Measurements from ENCODE around the gene PRIM1.
A peak's percentile ranks its signal among the peaks of the same experiment; 100 is the strongest.
"Not testable (repeated sequence)": the region's sequence is repeated elsewhere in the genome, so short reads cannot be mapped to it uniquely, and the experiment has no call there.

PRIM1 gene

DNA sequence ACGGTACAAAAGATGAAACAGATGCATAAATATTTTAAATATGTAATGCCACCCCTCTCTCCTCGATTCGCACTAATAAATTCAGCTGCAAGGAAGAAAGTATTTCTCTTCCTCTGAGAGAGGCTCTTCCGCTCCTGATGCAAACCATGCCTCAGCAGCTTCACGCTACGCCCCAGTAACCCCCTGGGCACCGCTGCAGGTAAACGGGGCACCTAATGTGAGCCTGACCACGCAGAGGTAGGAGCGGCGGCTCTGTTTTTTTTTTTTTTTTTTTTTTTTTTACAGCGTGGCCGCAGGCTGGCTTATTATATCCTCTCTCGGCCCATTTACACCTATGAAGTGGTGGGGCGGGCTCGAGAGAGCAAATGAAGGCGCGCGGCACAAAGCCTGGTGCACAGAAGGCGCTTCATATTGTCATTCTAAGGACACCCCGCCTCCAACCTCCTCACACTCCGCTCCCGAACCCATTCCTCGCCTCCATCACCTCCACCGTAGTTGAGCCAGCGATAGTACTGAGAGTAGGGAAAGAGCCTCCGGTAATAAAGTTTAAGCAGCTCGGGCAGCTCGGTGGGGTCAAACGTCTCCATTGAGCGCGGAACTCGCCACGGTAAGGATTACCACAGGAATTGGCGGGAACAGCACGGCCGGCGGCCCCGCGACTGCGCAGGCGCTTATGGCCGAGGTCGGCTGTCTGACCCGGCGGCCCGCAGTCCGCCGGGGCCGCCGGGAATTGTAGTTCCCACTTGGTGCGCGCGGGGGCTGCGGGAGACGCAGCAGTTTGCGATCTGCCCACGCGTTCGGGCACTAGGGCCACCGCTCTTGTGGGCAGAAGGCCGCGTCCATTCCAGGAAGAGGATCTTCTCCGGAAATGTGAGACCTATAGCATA, at the start of gene PRIM1:
TSS of gene PRIM1 (minus strand) at position 612 of the 887 bp plus-strand sequence. CDS start at position 587, 25 bp downstream.
- DNase-seq (ENCODE audit: low read depth): peak; percentile 79
- no peak for TF ChIP-seq CTCF (IDR thresholded peaks at IDR 0.05; ENCODE audit: low read length, missing control alignments)
- H3K4me3 ChIP-seq (replicated peaks; ENCODE audit: low read depth, low read length): peak within 1 kb of the TSS; percentile 96

GRCh38 chr12:56800221-56800620, 48.1 kb upstream of the PRIM1 start:
- no peak overlapping the region for H3K4me3 ChIP-seq (replicated peaks; ENCODE audit: low read depth, low read length)
- no peak for TF ChIP-seq CTCF (IDR thresholded peaks at IDR 0.05; ENCODE audit: low read length, missing control alignments)
- DNase-seq (ENCODE audit: low read depth): no peak

DNA sequence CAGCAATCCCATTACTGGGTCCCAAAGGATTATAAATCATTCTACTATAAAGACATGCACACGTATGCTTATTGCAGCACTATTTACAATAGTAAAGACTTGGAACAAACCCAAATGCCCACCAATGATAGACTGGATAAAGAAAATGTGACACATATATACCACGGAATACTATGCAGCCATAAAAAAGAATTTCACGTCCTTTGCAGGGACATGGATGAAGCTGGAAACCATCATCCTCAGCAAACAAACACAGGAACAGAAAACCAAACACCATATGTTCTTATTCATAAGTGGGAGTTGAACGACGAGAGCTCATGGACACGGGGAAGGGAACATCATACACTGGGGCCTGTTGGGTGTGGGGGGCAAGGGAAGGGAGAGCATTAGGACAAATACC, 47.2 kb upstream of the PRIM1 start:
- DNase-seq (ENCODE audit: low read depth); H3K4me3 ChIP-seq (replicated peaks; ENCODE audit: low read depth, low read length): not testable (repeated sequence)

GRCh38 chr12:56795791-56796190, 43.7 kb upstream of the PRIM1 start:
- DNase-seq (ENCODE audit: low read depth); H3K4me3 ChIP-seq (replicated peaks; ENCODE audit: low read depth, low read length): not testable (repeated sequence)

- H3K4me3 ChIP-seq (replicated peaks; ENCODE audit: low read depth, low read length); DNase-seq (ENCODE audit: low read depth): not testable (repeated sequence)
Observed at GRCh38 chr12:56795046-56795562, 43.0 kb upstream of the PRIM1 start.

DNA sequence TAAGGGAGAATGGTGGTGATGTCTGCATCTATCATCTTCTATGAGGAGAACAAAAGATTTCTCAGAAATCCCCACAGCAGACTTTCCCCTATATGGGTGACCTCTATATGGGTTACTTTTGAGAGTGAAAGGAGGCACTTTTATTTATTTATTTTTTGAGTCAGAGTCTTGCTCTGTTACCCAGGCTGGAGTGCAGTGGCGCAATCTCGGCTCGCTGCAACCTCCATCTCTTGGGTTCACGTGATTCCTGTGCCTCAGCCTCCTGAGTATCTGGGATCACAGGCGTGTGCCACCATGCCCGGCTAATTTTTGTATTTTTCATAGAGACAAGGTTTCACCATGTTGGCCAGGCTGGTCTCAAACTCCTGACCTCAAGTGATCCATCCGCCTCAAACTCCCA, 41.0 kb upstream of the PRIM1 start:
- not testable (repeated sequence) for H3K4me3 ChIP-seq (replicated peaks; ENCODE audit: low read depth, low read length); DNase-seq (ENCODE audit: low read depth)

- no peak for DNase-seq (ENCODE audit: low read depth)
- H3K4me3 ChIP-seq (replicated peaks; ENCODE audit: low read depth, low read length): no peak overlapping the region
- no peak for TF ChIP-seq CTCF (IDR thresholded peaks at IDR 0.05; ENCODE audit: low read length, missing control alignments)
Observed at GRCh38 chr12:56792678-56793077, 40.6 kb upstream of the PRIM1 start.

DNA sequence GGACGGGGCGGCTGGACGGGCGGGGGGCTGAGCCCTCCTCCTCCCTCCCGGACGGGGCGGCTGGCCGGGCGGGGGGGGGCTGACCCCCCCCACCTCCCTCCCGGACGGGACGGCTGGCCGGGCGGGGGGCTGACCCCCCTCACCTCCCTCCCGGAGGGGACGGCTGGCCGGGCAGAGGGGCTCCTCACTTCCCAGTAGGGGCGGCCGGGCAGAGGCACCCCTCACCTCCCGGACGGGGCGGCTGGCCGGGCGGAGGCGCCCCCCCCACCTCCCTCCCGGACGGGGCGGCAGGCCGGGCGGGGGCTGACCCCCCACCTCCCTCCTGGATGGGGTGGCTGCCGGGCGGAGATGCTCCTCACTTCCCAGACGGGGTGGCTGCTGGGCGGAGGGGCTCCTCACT, 37.3 kb upstream of the PRIM1 start:
- DNase-seq (ENCODE audit: low read depth); H3K4me3 ChIP-seq (replicated peaks; ENCODE audit: low read depth, low read length): not testable (repeated sequence)

GRCh38 chr12:56787498-56787897, 35.4 kb upstream of the PRIM1 start:
- no peak for TF ChIP-seq CTCF (IDR thresholded peaks at IDR 0.05; ENCODE audit: low read length, missing control alignments)
- no peak for DNase-seq (ENCODE audit: low read depth)

More at GRCh38 chr12:56787498-56787897, 35.4 kb upstream of the PRIM1 start:
- H3K4me3 ChIP-seq (replicated peaks; ENCODE audit: low read depth, low read length): no peak overlapping the region

Measured in fibroblast of pulmonary artery (primary cell).